ENCODE results near the gene GCSH. TPM values are rescaled to one million over a fixed set of nuclear protein-coding genes. Genes with fewer than 3 reads are reported as not detected.

GCSH gene
- total and polyA plus RNA-seq, 10 of the 15 experiments (the other 5 are each of a cell fraction or from before 2014, with no cell fraction given) = 14.7 to 108 (median 39.3) TPM

DNA sequence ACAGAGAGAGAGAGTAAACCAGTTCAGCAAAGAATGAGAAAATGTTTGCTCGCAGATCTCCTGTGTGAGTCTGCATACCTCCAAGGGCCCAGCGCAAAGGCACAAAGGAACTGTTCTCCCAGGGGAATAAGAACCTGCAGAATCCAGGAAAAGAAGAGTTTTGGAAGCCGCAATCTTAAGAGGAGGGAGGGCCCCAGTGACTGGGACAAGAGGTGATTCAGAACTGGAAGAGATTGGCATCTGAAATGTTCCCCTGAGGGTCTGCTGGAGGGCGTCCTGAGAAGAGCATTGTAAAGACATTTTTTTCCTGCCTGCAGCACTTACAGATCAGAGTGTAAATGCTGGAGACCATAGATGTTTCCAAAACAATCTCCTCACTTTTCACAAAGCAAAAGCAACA is 54.5 kb downstream of the GCSH start:
- ChIA-PET POLR2A (no interaction called here), SMC1A (ENCODE audit: uncharacterized antibody, unreplicated experiment) (no interaction called here), RAD21 (ENCODE audit: unreplicated experiment) (no interaction called here), CTCF (no interaction called here)
- TF ChIP-seq POLR2AphosphoS2 (IDR thresholded peaks at IDR 0.05; ENCODE audit: low read depth, low read length) = no peak
- no peak for TF ChIP-seq NBN (IDR thresholded peaks at IDR 0.05)
- TF ChIP-seq IKZF2 (IDR thresholded peaks at IDR 0.05) = no peak
- TF ChIP-seq, protein P1, sequence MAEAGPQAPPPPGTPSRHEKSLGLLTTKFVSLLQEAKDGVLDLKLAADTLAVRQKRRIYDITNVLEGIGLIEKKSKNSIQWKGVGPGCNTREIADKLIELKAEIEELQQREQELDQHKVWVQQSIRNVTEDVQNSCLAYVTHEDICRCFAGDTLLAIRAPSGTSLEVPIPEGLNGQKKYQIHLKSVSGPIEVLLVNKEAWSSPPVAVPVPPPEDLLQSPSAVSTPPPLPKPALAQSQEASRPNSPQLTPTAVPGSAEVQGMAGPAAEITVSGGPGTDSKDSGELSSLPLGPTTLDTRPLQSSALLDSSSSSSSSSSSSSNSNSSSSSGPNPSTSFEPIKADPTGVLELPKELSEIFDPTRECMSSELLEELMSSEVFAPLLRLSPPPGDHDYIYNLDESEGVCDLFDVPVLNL (IDR thresholded peaks at IDR 0.05; ENCODE audit: low read depth, low read length) = no peak
- no peak for TF ChIP-seq SP1 (IDR thresholded peaks at IDR 0.05; ENCODE audit: low read depth, low read length)
- TF ChIP-seq, protein P2, sequence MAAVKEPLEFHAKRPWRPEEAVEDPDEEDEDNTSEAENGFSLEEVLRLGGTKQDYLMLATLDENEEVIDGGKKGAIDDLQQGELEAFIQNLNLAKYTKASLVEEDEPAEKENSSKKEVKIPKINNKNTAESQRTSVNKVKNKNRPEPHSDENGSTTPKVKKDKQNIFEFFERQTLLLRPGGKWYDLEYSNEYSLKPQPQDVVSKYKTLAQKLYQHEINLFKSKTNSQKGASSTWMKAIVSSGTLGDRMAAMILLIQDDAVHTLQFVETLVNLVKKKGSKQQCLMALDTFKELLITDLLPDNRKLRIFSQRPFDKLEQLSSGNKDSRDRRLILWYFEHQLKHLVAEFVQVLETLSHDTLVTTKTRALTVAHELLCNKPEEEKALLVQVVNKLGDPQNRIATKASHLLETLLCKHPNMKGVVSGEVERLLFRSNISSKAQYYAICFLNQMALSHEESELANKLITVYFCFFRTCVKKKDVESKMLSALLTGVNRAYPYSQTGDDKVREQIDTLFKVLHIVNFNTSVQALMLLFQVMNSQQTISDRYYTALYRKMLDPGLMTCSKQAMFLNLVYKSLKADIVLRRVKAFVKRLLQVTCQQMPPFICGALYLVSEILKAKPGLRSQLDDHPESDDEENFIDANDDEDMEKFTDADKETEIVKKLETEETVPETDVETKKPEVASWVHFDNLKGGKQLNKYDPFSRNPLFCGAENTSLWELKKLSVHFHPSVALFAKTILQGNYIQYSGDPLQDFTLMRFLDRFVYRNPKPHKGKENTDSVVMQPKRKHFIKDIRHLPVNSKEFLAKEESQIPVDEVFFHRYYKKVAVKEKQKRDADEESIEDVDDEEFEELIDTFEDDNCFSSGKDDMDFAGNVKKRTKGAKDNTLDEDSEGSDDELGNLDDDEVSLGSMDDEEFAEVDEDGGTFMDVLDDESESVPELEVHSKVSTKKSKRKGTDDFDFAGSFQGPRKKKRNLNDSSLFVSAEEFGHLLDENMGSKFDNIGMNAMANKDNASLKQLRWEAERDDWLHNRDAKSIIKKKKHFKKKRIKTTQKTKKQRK (IDR thresholded peaks at IDR 0.05; ENCODE audit: low read depth, low read length) = no peak
- TF ChIP-seq PAX8 (IDR thresholded peaks at IDR 0.05) = no peak
- no peak for TF ChIP-seq RB1 (IDR thresholded peaks at IDR 0.05; ENCODE audit: borderline replicate concordance)
- no peak for TF ChIP-seq EGR1 (IDR thresholded peaks at IDR 0.05; ENCODE audit: borderline replicate concordance in 1 of 2, low read depth in 2 of 2, low read length in 2 of 2)
- Histone ChIP-seq H3K4me2 (ENCODE audit: control insufficient read depth, insufficient read depth) (no peak overlapping the region), H3K27ac (ENCODE audit: control insufficient read depth, insufficient read depth) (no peak overlapping the region), H3K9me3 (replicated peaks; ENCODE audit: control insufficient read depth, insufficient read depth, low read length) (no peaks in the 10 kb centered on the region), H3K9ac (ENCODE audit: control insufficient read depth, insufficient read depth, low read length) (no peak overlapping the region), H3K79me2 (ENCODE audit: control insufficient read depth, insufficient read depth, low read length) (peaks cover 8% of the 10 kb centered on the region), H3K36me3 (ENCODE audit: control insufficient read depth in 2 of 2, insufficient read depth in 2 of 2, low read length in 1 of 2) (peaks cover 0 to 18% of the 10 kb centered on the region in 2 experiments; a peak in 1 of 4 replicates), H4K20me1 (ENCODE audit: control insufficient read depth, insufficient read depth) (no peaks in the 10 kb centered on the region), H3K4me3 (no peak overlapping the region), H2AFZ (ENCODE audit: control insufficient read depth, low read depth, low read length) (no peak overlapping the region), H3K27me3 (replicated peaks in 1 of 2; ENCODE audit: control insufficient read depth in 2 of 2, insufficient read depth in 2 of 2, low read length in 1 of 2) (no peaks in the 10 kb centered on the region), H3K4me1 (ENCODE audit: control insufficient read depth, insufficient read depth, low read length) (no peaks in the 10 kb centered on the region)
- DNase-seq (ENCODE audit: low read depth, low spot score) (no peak), FAIRE-seq (no peak), ATAC-seq (no peak)
- WGBS (ENCODE audit: insufficient coverage, insufficient replicate concordance, low lambda C conversion rate, missing lambda C conversion rate) = 88% methylated on average over 4 of the region's 4 CpGs
- in situ Hi-C loops (cut with MboI) = no loop called here
- intact Hi-C loops (cut with micrococcal nuclease; ENCODE audit: unreplicated experiment) = no loop called here
- BruUV-seq (replicated peaks) = no TSS peak
